SH-SY5Y (cell line): ENCODE results near the gene TTLL7.

Experiments
- GATA2 ChIP-seq: IDR thresholded peaks from 2 replicates; pipeline ENCODE4 v1.6.1; 2011; ENCODE audit warnings: mild to moderate bottlenecking, low read depth, low read length
- GATA3 ChIP-seq: IDR thresholded peaks from 2 replicates; pipeline ENCODE4 v1.6.1; 2011; ENCODE audit warnings: low read depth, mild to moderate bottlenecking, low read length, moderate library complexity

DNA sequence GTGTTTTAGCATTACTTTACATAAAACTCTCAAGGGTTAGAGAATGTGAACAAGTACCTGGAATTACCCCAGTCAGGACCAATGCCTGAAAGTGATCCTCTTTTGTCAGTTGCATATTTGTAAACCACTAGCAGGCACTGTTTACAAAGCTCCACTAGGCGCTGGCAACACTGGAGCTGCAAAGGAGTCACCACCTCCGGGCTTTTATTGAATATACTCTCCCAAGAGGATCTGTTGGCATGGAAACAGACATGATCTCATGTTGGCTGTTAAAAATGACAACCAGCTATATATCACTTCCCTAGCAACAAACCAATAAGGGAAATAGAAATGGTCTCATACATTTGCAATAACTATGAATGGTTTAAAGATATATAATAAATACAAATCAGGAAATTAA lies 116.0 kb downstream of the TTLL7 start:
- no peak for TF ChIP-seq GATA2
- TF ChIP-seq GATA3 = no peak
